PC-9 (cell line): ENCODE results near the gene FGD4. TPM values are rescaled to one million over a fixed set of nuclear protein-coding genes. Genes with fewer than 3 reads are reported as not detected.
A peak's percentile ranks its signal among the peaks of the same experiment; 100 is the strongest.

Experiments
- BruUV-seq: library from RNA; stranded (reverse); fragments of 400-500 nt; replicated peaks from 2 replicates; lab custom pipeline; 2021; lab: Mats Ljungman, UMichigan
- CTCF ChIA-PET: fragments of 300-600 bp; sonication (Branson Sonifier 250); formaldehyde crosslinking; loops from one replicate; lab custom pipeline; 2022; ENCODE audit warnings: antibody characterized with exemption; lab: Charles Lee
- POLR2A ChIA-PET: fragments of 300-600 bp; sonication (Branson Sonifier 250); formaldehyde crosslinking; loops from one replicate; lab custom pipeline; 2022; ENCODE audit warnings: antibody characterized with exemption; ENCODE audit not compliant: unreplicated experiment; lab: Charles Lee
- DNase-seq, 2 experiments: peaks; one replicate each; pipeline versions ENCODE4 v3.0.0 to v3.0.0-alpha.2; 2015 to 2022; ENCODE audit warnings: mixed read lengths in 1 of 2
- H2AFZ ChIP-seq: fragments of 200-600 bp; sonication (generic); 2 replicates; pipeline ENCODE4 v1.8.1; 2017; ENCODE audit warnings: antibody characterized with exemption
- H3F3A ChIP-seq: fragments of 200-600 bp; sonication (generic); 2 replicates; pipeline ENCODE4 v1.8.1; 2017; ENCODE audit warnings: antibody characterized with exemption, mild to moderate bottlenecking, low read depth; ENCODE audit not compliant: insufficient read depth
- H3K27ac ChIP-seq: fragments of 200-600 bp; sonication (generic); 2 replicates; pipeline ENCODE4 v1.6.1; 2016; ENCODE audit warnings: mixed run types
- H3K27me3 ChIP-seq: fragments of 200-600 bp; sonication (generic); 2 replicates; pipeline ENCODE4 v1.6.1; 2016; ENCODE audit warnings: low read depth, mixed run types; ENCODE audit not compliant: insufficient read depth
- H3K36me3 ChIP-seq: fragments of 200-600 bp; sonication (generic); 2 replicates; pipeline ENCODE4 v1.6.1; 2016; ENCODE audit warnings: low read depth, mixed run types
- H3K4me1 ChIP-seq: fragments of 200-600 bp; sonication (generic); replicated peaks from 2 replicates; pipeline ENCODE4 v1.6.1; 2016; ENCODE audit warnings: mixed run types; ENCODE audit not compliant: insufficient read depth
- H3K4me2 ChIP-seq: fragments of 200-600 bp; sonication (generic); 2 replicates; pipeline ENCODE4 v1.6.1; 2017; ENCODE audit warnings: mixed run types
- H3K4me3 ChIP-seq: fragments of 200-600 bp; sonication (generic); 2 replicates; pipeline ENCODE4 v1.6.1; 2016; ENCODE audit warnings: mixed run types
- H3K79me2 ChIP-seq: fragments of 200-600 bp; sonication (generic); 2 replicates; pipeline ENCODE4 v1.6.1; 2017; ENCODE audit warnings: low read depth, mixed run types
- H3K9me2 ChIP-seq: fragments of 200-600 bp; sonication (generic); 2 replicates; pipeline ENCODE4 v1.8.1; 2017; ENCODE audit warnings: mild to moderate bottlenecking; ENCODE audit not compliant: insufficient read depth
- H3K9me3 ChIP-seq: fragments of 200-600 bp; sonication (generic); 2 replicates; pipeline ENCODE4 v1.8.1; 2016; ENCODE audit warnings: low read depth; ENCODE audit not compliant: insufficient read depth
- H4K20me1 ChIP-seq: fragments of 200-600 bp; sonication (generic); 2 replicates; pipeline ENCODE4 v1.8.1; 2017; ENCODE audit not compliant: insufficient read depth
- EZH2 ChIP-seq: fragments of 200-600 bp; sonication (generic); IDR thresholded peaks from 2 replicates; pipeline ENCODE4 v1.8.0; 2017; ENCODE audit warnings: antibody characterized with exemption, low read depth
- intact Hi-C: fragments of 100-400 bp; cut with micrococcal nuclease; formaldehyde crosslinking; loops from one replicate; pipeline ENCODE4 v1.10.0; 2022; ENCODE audit not compliant: unreplicated experiment
- total RNA-seq: library from RNA; stranded (reverse); gene quantifications from 2 replicates; pipeline ENCODE4 v1.2.3, GENCODE V29; 2021
- TF ChIP-seq, protein P1 (sequence below): fragments of 200-600 bp; sonication (generic); conservative IDR thresholded peaks from 2 replicates; pipeline ENCODE4 v1.6.1; 2017; ENCODE audit warnings: mixed run types, antibody characterized with exemption, mild to moderate bottlenecking, moderate library complexity

The FGD4 gene
- total RNA-seq, 1 experiment from 2014 or later, result 28.3 TPM

DNA sequence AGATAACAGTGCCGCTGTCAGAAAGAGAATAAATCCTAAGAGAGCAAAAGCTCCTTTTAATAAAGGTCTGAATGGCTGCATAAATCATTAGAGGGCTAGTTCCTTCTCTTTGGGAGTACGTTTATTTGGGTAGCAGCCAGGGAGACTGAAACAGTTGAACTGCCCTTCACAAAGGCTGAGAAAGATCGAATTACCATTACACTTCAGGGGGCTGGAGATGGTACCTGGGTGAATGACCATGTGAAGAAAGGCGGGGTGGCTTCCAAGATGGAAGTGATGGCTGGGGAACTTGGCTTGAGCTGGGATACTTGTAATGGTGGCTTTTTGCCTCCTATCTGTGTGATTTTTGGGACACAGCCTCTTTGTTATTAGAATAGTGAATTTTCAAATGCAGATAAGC, 1.7 kb upstream of the FGD4 start:
- Histone ChIP-seq H2AFZ (no peak overlapping the region), H3F3A (peaks cover 24% of the 10 kb centered on the region), H3K79me2 (peaks cover 21% of the 10 kb centered on the region), H3K27me3 (no peaks in the 10 kb centered on the region), H4K20me1 (no peaks in the 10 kb centered on the region), H3K9me2 (no peaks in the 10 kb centered on the region), H3K4me1 (peaks cover 18% of the 10 kb centered on the region), H3K36me3 (no peaks in the 10 kb centered on the region), H3K27ac (no peak overlapping the region), H3K4me2 (no peak overlapping the region), H3K4me3 (no peak overlapping the region), H3K9me3 (no peaks in the 10 kb centered on the region)
- TF ChIP-seq EZH2, result no peak
- TF ChIP-seq, protein P1, sequence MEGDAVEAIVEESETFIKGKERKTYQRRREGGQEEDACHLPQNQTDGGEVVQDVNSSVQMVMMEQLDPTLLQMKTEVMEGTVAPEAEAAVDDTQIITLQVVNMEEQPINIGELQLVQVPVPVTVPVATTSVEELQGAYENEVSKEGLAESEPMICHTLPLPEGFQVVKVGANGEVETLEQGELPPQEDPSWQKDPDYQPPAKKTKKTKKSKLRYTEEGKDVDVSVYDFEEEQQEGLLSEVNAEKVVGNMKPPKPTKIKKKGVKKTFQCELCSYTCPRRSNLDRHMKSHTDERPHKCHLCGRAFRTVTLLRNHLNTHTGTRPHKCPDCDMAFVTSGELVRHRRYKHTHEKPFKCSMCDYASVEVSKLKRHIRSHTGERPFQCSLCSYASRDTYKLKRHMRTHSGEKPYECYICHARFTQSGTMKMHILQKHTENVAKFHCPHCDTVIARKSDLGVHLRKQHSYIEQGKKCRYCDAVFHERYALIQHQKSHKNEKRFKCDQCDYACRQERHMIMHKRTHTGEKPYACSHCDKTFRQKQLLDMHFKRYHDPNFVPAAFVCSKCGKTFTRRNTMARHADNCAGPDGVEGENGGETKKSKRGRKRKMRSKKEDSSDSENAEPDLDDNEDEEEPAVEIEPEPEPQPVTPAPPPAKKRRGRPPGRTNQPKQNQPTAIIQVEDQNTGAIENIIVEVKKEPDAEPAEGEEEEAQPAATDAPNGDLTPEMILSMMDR, result no peak
- DNase-seq, result no peak
- intact Hi-C loops, result loop anchor here (2.0 to 10.0 kb wide), 4 partner anchors 47 to 210 kb away; no protein-coding TSS in a partner anchor
- CTCF ChIA-PET, result no interaction called here
- BruUV-seq, result no TSS peak
- POLR2A ChIA-PET, result no interaction called here

DNA sequence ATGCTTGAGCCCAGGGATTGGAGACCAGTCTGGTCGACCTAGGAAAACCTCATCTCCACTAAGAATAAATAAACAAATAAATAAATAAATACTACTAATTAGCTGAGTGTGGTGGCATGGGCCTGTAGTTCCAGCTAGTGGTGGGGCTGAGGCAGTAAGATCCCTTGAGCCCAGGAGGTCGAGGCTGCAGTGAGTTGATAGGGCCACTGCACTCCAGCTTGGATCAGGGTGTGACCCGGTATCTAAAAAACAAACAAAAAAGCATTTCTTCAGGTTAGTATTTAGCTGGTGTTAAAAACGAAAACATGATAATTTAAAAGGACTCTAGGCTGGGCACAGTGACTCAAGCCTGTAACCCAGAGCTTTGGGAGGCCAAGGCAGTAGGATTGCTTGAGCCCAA, 1.2 kb upstream of the FGD4 start:
- H3K27ac ChIP-seq, result peak overlapping the region; percentile 61; the same call in 1 of the 2 replicates
- DNase-seq, result no peak
- no peaks in the 10 kb centered on the region for H3K9me3 ChIP-seq
- peaks cover 26% of the 10 kb centered on the region for H3K79me2 ChIP-seq
- intact Hi-C loops, result loop anchor here (2.0 to 10.0 kb wide), 4 partner anchors 47 to 209 kb away; no protein-coding TSS in a partner anchor
- H3K4me1 ChIP-seq, result peaks cover 23% of the 10 kb centered on the region
- no peaks in the 10 kb centered on the region for H3K9me2 ChIP-seq
- BruUV-seq, result no TSS peak
- ChIA-PET POLR2A (interaction anchor here (0.7 kb wide), 1 partner anchor 1082 kb away, joined by 3 read pairs; no protein-coding TSS in a partner anchor), CTCF (no interaction called here)
- no peaks in the 10 kb centered on the region for H3K27me3 ChIP-seq
- peaks cover 24% of the 10 kb centered on the region for H3F3A ChIP-seq
- H3K4me3 ChIP-seq, result no peak overlapping the region; the same call in 1 of the 2 replicates
- H4K20me1 ChIP-seq, result no peaks in the 10 kb centered on the region
- no peak overlapping the region for H2AFZ ChIP-seq
- TF ChIP-seq EZH2, result no peak
- TF ChIP-seq, protein P1, result no peak
- H3K4me2 ChIP-seq, result peak overlapping the region; percentile 87
- H3K36me3 ChIP-seq, result no peaks in the 10 kb centered on the region

DNA sequence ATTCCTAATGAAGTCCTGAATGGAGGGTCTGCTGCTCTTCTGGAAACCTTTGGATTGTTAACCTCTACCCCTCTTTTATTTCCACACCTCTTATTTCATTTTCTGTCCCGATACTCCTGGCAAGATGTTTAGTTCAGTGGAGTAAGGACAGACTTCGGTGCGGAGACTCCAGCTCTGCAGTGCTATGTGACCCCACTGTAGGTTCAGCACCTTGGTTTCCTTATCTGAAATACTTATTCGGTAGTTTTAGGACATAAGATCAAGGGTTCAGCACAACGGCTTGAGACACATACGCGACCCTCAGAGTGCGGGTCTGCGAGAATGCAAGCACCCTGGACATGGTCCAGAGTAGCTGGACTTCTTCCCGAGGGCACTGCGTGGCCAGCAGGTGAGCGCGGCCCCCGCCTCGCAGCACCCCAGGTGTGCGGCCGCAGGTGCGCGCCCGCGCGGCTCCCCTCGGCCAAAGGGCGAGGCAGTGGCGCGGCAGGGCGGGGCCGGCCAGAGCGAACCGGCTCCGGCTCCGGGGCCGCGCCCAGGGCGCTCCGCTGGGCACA, 465 bp upstream of the FGD4 start:
- no TSS peak for BruUV-seq
- no peaks in the 10 kb centered on the region for H3K27me3 ChIP-seq
- no peak for TF ChIP-seq EZH2
- TF ChIP-seq, protein P1, result no peak

More for the DNA sequence above, 465 bp upstream of the FGD4 start:
- Histone ChIP-seq H3K9me3 (no peaks in the 10 kb centered on the region), H3K36me3 (no peaks in the 10 kb centered on the region), H3K9me2 (no peaks in the 10 kb centered on the region), H3K4me3 (peak overlapping the region; percentile 78), H4K20me1 (no peaks in the 10 kb centered on the region), H3K27ac (peak overlapping the region; percentile 61), H3K4me2 (peak overlapping the region; percentile 87), H2AFZ (peak overlapping the region; percentile 90), H3F3A (peaks cover 24% of the 10 kb centered on the region), H3K4me1 (peaks cover 23% of the 10 kb centered on the region), H3K79me2 (peaks cover 33% of the 10 kb centered on the region)
- no peak for DNase-seq
- intact Hi-C loops, result loop anchor here (1.0 to 10.0 kb wide), 7 partner anchors 38 to 280 kb away; partner anchors contain the start of gene DNM1L
- POLR2A ChIA-PET, result interaction anchor here (0.6 to 0.7 kb wide), 3 partner anchors 34 to 1083 kb away, joined by 3 to 5 read pairs (median 4); no protein-coding TSS in a partner anchor
- CTCF ChIA-PET, result no interaction called here
